ENCODE data around the gene HOXC12. TPM values are rescaled to one million over a fixed set of nuclear protein-coding genes. Genes with fewer than 3 reads are reported as not detected.

Gene HOXC12
- total and polyA plus RNA-seq, 2 of the 8 experiments (the other 6 are each of a cell fraction or from before 2014, with no cell fraction given), result not detected

- no peak for TF ChIP-seq CHD2 (IDR thresholded peaks at IDR 0.05; ENCODE audit: low read length)
Measured at GRCh38 chr12:53981634-53982565, 27.2 kb downstream of the HOXC12 start (continued).

All from H1 (cell line).